GM18508 (cell line): ENCODE results near the gene WDR59.
A peak's percentile ranks its signal among the peaks of the same experiment; 100 is the strongest.
"Not testable (repeated sequence)": the region's sequence is repeated elsewhere in the genome, so short reads cannot be mapped to it uniquely, and the experiment has no call there.

Experiments used
- ATAC-seq: cut with Tn5 transposase; IDR thresholded peaks from one replicate; pipeline ENCODE4 v1.9.1; 2021; ENCODE audit warnings: moderate number of reproducible peaks; ENCODE audit not compliant: insufficient read depth, unreplicated experiment

The WDR59 gene, protein sequence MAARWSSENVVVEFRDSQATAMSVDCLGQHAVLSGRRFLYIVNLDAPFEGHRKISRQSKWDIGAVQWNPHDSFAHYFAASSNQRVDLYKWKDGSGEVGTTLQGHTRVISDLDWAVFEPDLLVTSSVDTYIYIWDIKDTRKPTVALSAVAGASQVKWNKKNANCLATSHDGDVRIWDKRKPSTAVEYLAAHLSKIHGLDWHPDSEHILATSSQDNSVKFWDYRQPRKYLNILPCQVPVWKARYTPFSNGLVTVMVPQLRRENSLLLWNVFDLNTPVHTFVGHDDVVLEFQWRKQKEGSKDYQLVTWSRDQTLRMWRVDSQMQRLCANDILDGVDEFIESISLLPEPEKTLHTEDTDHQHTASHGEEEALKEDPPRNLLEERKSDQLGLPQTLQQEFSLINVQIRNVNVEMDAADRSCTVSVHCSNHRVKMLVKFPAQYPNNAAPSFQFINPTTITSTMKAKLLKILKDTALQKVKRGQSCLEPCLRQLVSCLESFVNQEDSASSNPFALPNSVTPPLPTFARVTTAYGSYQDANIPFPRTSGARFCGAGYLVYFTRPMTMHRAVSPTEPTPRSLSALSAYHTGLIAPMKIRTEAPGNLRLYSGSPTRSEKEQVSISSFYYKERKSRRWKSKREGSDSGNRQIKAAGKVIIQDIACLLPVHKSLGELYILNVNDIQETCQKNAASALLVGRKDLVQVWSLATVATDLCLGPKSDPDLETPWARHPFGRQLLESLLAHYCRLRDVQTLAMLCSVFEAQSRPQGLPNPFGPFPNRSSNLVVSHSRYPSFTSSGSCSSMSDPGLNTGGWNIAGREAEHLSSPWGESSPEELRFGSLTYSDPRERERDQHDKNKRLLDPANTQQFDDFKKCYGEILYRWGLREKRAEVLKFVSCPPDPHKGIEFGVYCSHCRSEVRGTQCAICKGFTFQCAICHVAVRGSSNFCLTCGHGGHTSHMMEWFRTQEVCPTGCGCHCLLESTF

DNA sequence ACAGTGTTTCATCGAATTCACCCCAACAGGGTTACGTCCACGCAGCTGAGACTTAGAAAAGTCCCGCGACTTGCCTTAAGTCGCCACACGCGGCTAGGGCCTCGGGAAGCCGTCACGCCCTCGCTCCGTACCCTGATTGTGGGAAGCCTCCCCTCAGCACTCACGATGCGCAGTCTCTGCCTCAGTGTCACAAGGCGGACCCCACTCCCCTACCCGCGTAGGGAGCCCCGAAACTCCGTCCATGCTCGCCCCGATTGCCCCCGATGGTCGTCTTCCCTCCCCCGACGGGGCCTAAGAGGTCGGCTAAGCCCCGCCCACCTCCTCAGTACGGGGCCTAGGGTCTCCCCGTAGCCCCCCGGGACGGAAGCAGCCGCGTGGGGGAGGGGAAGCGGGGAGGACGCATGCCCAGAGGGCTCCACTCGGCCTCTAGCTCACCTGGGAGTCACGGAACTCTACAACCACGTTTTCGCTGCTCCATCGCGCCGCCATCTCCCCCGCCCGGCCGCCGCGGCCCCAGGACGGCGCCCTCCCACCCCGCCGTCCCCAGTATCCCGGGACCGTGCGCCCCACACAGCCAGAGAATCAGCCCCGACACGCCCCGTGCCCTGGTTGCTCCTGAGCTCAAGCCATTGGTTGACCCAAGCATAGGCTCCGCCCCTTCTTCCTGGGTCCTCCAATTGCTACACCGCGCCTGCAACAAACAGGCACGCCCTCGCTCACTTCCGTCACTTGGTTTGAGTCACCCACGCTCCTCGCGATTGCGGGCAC lies at the start of gene WDR59:
Gene WDR59 (minus strand): TSS at position 595 of the 768 bp plus-strand sequence. CDS start 106 bp downstream, at position 489.
- peak; percentile 99 for ATAC-seq

DNA sequence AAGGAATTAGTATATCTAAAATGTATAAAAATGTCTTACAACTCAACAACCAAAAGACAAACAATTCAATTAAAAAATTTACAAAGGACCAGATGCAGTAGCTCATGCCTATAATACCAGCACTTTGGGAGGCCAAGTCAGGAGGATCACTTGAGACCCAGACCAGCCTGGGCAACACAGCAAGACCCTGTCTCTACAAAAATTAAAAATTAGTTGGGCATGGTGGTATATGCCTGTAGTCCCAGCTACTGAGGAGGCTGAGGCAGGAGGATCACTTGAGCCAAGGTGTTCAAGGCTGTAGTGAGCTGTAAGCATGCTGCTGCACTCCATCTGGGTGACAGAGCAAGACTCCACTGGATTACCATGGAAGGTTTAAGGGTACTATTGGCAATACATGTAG lies 47.7 kb upstream of the WDR59 start:
- no peak for ATAC-seq

DNA sequence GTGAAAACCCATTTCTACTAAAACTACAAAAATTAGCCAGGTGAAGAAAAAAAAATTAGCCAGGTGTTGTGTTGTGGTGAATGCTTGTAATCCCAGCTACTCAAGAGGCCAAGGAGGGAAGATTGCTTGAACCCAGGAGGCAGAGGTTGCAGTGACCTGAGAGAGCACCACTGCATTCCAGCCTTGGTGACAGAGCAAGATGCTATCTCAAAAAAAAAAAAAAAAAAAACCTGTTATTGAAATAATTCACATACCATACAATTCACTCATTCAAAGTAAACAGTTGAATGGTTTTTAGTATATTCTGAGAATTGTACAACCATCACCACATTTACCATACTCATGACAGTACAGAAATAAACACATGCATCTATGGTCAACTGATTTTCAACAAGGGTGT lies 44.9 kb upstream of the WDR59 start:
- ATAC-seq, result no peak

DNA sequence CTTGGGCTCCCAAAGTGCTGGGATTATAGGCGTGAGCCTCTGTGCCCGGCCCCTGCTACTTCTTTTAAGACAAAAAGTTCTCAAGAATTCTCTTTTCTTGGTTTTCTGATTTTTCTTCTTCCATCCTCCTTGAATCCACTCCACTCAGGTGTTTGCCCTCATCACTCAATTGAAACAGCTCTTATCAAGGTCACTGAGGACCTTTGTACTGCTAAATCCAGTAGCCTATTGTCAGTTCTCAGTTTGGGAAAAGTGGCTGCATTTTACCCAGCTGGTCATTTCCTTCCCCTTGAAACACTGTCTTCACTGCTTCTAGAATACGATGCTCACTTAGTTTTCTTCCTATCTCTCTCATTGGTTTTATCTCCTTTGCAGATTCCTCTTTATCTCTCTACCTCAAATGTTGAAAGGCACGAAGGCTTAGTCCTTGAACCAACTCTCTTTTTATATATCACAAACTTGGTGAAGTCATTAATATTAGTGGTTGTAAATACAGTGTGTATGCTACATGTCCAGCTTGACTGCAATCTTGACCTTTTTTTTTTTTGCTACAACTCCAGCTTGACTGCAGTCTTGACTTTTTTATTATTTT lies 43.7 kb upstream of the WDR59 start:
- no peak for ATAC-seq

DNA sequence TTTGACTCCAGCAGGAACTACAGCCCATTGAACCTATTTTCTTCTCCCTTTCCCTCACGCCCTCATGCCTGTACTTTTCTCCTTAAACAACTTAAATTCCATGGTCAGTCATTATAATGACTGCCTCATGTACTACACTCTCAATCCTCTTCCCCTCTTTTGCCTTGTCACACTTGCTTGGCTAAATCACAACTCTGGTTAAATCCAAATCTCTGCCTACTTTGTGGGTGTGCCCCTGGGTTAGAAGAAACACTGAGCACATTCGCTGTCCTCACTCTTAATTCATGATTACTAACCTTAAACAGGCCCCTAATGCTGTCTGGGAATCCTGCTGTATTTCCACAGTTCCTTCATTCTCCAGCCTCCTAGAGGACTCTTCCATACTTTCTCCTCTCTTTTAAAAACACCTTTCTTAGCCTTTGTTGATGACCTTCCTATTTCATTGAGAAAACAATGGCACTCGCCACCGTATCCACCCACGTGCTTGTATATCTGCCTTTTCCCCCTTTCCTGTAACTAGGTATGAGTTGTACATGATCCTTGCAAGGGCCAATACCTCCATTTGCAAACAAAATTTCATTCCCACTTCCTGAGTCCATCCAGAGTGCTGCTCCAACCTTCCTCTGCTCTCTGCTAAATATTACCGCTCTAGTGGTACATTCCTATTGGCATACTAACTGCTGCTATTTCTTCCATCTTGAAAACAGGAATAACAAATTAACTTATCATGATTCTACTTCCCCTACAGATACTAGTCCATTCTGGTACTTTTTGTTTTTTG lies 42.8 kb upstream of the WDR59 start:
- ATAC-seq, result no peak

DNA sequence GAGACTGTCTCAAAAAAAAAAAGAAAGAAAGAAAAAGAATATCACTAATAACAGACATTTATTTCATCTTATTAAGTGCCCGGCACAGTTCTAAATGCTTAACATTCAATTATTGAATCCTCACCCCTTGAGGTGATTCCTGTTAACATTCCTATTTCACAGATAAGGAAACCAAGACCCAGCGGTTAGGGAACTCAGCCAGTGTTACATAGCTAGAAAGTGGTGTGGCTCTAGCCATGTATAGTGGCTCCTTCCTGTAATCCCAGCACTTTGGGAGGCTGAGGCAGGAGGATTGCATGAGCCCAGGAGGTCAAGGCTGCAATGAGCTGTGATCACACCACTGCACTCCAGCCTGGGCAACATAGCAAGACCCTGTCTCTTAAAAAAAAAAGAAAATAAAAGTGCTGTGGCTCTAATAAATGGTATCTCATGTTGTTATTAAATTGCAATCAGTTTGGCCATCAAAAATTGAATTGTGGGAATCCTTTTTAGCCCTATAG lies 42.0 kb upstream of the WDR59 start:
- no peak for ATAC-seq

DNA sequence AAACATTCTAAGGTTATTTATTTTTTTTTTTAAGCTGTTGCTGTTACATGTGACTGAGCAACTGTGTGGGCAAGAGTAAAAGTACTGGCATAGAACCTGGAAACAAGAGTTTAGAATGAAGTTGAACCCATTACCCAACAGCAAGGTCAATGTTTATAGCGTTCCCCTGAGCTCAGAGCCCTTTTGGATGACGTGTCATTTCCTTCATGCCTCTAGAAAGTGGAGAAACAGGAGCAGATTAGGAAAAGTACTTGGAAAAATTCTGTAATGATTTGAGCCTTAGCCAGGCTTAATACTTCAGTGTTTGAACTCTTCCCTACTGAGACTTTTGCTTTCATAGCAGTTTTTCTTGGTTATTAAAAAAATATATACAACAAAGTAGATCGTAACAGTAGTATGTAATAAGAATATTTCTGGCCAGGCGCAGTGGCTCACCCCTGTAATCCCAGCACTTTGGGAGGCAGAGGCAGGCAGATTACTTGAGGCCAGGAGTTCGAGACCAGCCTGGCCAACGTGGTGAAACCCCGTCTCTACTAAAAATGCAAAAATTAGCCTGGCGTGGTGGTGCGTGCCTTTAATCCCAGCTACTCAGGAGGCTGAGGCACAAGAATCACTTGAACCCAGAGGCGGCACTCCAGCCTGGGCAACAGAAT lies 41.4 kb upstream of the WDR59 start:
- ATAC-seq, result not testable (repeated sequence)

DNA sequence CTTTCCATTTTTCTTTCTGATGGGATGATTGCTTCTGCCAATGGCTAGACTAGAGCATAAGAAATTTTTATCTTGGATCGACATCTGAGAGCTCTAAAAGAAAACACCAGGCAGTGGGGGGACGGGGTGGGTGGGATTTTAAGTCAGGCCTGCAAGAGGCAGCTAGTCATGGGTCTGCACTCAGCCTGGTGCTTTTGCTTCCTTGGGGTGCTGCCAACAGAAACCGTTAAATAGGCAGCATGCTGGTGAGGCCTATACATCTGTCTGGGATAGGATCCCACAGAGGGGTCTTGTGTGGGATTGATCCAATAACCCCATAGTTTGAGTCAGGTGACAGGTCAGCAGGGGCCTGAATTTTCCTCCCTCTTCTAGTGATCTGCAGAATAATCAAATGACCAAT lies 40.8 kb upstream of the WDR59 start:
- ATAC-seq, result no peak

DNA sequence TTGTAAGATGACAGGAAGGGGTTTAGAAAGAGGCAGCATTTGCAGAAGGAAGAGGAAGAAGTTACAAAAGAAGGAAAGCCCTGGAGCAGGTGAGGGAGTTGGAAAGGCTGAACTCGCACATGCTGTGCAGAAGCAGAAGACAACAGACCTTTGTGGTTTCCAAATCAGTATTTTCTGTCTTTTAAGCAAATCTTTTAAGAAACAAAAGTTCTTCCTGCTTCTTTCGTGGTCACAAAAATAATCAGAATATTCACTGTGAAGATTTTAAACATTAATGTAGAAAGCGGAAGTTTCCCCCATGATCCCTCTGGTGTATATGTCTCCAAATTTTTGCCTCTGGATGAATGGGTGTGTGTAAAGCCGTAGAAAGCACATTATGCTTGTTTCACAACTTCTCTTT lies 39.7 kb upstream of the WDR59 start:
- no peak for ATAC-seq

DNA sequence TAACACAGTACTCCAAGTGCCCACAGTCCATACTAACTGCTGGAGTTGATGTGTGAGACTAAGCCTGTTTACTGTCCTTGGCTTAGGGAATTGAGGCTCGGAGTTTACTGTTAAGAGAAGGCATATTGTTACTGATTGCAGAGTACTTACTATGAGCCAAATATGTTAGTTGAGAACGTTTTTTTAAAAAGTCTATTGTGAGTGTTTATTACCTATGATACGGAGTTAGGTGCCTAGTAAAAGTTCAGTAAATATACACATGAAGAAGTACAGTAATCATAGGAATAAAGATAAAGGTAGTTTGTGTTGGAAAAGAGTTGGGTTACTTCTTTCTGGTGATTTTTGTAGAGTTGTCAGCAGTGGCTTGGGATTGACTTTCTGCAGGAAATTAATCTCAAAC lies 39.3 kb upstream of the WDR59 start:
- ATAC-seq, result no peak

DNA sequence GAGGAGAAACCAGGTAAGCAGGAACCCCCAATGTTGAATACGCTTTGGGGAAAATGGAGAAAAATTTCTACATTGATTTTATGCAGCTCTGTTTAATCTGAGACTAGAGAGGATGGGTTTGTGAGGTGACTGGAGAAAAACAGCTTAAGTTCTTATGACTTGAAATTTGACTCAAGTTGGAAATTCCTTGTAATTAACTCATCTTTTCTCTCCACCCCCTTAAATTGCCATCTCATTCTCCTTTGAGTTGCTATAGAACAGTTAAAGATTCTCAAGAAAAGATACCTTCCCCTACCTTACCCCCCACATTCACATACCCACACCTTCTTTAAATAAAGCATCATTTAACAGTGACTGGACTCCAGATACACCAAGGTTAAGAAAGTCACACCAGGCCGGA lies 38.1 kb upstream of the WDR59 start:
- no peak for ATAC-seq

DNA sequence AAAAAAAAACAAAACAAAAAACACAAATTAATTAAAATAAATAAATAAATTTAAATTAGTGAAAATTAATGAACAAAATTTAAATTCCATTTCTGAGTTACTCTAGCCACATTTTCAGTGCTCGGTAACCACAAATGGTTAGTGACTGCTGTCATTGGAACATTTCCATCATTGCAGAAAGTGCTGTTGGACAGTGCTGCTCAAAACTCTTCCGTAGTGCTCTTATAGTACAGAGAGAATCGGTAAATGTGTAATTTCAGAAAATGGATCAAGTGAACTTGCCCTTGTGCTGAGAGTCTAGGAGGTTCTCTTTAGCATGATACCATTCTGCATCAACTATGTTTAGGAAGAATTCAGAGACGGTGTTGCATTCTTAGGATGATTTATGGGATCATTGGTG lies 37.6 kb upstream of the WDR59 start:
- no peak for ATAC-seq

DNA sequence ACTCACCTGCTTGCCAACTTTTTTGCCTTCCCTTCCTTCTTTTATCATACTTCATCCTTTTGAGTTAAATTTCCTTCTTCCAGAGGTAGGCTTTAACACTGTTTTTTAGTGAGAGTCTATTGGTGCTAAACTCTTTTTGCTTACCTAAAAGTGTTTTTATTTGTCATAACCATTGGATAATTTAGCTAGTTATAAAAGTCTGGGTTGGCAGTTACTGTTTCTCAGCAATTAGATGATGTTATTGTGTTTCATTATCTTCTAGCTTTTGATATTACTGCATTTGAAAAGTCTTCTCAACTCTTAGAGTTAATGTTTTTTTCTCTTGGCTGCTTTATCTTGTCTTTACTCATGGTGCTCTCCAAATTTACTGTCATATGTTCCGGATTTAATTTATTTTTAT lies 36.5 kb upstream of the WDR59 start:
- no peak for ATAC-seq

DNA sequence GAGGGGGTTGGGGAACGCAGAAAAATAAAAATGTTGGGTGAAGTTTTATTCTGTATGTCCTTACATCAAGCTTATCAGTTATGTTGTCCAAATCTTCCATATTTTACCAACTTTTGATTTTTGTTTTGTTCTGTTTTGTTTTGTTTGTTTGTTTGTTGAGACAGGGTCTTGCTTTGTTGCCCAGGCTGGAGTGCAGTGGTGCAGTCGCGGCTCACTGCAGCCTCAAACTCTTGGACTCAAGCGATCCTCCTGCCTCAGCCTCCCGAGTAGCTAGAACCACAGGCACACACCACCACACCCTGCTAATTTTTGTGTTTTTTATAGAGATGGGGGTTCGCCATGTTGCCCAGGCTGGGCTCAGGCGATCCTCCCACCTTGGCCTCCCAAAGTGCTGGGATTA lies 34.7 kb upstream of the WDR59 start:
- ATAC-seq, result no peak

DNA sequence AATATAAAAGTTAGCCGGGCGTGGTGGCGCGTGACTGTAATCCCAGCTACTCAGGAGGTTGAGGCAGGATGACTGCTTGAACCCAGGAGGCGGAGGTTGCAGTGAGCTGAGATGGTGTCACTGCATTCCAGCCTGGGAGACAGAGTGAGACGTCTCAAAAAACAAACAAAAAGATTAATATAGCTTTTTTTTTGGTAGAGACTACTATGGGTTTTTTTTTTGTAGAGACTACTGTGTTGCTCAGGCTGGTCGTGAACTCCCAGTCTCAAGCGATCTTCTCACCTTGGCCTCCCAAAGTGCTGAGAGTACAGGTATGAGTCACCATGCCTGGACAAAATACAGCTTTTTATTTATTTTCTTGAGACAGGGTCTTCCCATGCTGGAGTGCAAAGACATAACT lies 34.1 kb upstream of the WDR59 start:
- ATAC-seq, result no peak

DNA sequence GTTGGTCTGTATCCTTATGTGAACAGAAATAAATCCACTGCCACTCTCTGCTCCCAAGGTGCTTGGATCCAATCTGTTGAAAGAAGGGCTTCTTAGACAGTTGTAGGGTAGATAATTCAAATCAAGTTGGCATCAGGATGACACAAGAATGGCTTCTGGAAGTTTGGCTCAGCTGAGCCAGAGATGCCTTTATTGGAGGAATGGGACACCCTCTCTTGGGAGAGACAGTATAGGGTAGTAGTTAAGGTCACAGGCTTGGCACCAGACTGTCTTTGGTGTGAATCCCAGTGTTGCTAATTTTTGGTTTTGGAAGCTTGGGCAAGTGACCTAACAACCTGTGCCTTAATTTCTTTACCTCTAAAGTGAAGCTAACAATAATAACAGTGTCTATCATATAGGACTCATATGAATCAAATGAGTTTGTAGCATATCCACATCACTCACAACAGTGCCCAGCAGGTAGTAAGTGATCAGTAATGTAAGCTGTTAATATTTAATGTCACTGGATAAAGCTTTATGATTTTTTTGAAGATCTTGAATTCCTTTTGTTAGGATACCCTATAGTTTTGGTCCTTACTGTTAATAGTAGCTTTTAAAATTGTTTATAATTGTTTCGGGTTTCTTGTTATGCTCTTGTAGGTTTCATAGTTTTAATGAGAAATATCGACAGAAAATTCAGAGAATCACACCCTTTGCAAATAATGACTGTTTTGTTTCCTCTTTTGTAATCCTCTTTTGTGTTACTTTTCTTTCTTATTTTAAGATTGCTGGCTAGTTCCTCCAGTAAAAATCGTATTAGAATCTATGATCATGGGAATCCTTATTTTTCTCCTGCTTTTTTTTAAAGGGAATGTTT lies 33.0 kb upstream of the WDR59 start:
- no peak for ATAC-seq

DNA sequence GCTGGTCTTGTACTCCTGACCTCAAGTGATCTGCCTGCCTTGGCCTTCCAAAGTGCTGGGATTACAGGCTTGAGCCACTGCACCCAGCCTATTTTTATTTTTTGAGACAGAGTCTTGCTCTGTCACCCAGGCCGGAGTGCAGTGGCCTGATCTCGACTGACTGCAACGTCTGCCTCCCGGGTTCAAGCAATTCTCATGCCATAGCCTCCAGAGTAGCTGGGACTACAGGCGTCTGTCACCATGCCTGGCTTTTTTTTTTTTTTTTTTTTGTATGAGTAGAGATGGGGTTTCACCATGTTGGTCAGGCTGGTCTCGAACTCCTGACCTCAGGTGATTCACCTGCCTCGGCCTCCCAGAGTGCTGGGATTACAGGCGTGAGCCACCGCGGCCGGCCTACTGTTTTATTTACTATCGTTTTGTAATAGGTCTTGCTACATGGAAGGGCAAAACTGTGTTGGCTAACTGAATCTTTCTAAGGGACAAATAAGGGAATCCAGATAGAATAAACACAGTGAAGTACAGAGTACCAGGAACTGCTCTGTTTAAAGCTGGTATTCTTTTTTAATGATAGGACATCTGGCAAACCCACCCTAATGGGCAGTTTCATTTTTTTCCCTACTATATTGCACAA lies 31.6 kb upstream of the WDR59 start:
- not testable (repeated sequence) for ATAC-seq
